ENCODE results near the gene SGMS1. TPM values are rescaled to one million over a fixed set of nuclear protein-coding genes. Genes with fewer than 3 reads are reported as not detected.

SGMS1 gene
- total and polyA plus RNA-seq, 2 experiments from 2014 or later = 15.0 to 34.7 TPM

GRCh38 chr10:50326172-50326555, 297.6 kb downstream of the SGMS1 start (continued):
- TF ChIP-seq ZNF462 (CRISPR knock-in tag; IDR thresholded peaks at IDR 0.05) (no peak), STAT1 (IDR thresholded peaks at IDR 0.05; ENCODE audit: unreplicated experiment) (no peak), ZNF114 (CRISPR knock-in tag; IDR thresholded peaks at IDR 0.05) (no peak), EZH2 (IDR thresholded peaks at IDR 0.05; ENCODE audit: low read depth, unreplicated experiment) (no peak), REST (IDR thresholded peaks at IDR 0.05; ENCODE audit: unreplicated experiment) (no peak), POLR2AphosphoS5 (IDR thresholded peaks at IDR 0.05; ENCODE audit: low read depth) (no peak)
